PC-3 (cell line): ENCODE results near the gene CCDC82. TPM values are rescaled to one million over a fixed set of nuclear protein-coding genes. Genes with fewer than 3 reads are reported as not detected.
A peak's percentile ranks its signal among the peaks of the same experiment; 100 is the strongest.
"Not testable (repeated sequence)": the region's sequence is repeated elsewhere in the genome, so short reads cannot be mapped to it uniquely, and the experiment has no call there.

Experiments
- ATAC-seq: fragments of 200-7000 bp; cut with Tn5 transposase; 2 replicates; pipeline ENCODE4 v1.9.1; 2020; ENCODE audit warnings: mild to moderate bottlenecking, moderate library complexity
- Bru-seq: library from RNA; stranded (reverse); fragments of 400-500 nt; gene quantifications from one replicate; lab custom pipeline; 2021; lab: Mats Ljungman, UMichigan
- BruChase-seq, 2 experiments: library from RNA; stranded (reverse); fragments of 400-500 nt; gene quantifications; one replicate each; lab custom pipeline; 2021; lab: Mats Ljungman, UMichigan
- BruUV-seq: library from RNA; stranded (reverse); fragments of 400-500 nt; replicated peaks from 2 replicates; lab custom pipeline; 2021; lab: Mats Ljungman, UMichigan
- CTCF ChIA-PET: fragments of 300-600 bp; sonication (Branson Sonifier 250); formaldehyde crosslinking; loops from one replicate; lab custom pipeline; 2022; ENCODE audit warnings: antibody characterized with exemption; lab: Charles Lee
- POLR2A ChIA-PET: fragments of 300-600 bp; sonication (Branson Sonifier 250); formaldehyde crosslinking; loops from one replicate; lab custom pipeline; 2022; ENCODE audit warnings: antibody characterized with exemption; ENCODE audit not compliant: unreplicated experiment; lab: Charles Lee
- DNase-seq: peaks from one replicate; pipeline ENCODE4 v3.0.0-alpha.2; 2015
- H2AFZ ChIP-seq: fragments of 300-600 bp; sonication (generic); 2 replicates; pipeline ENCODE4 v1.6.0; 2016; ENCODE audit warnings: antibody characterized with exemption, low read length
- H3F3A ChIP-seq: fragments of 300-600 bp; sonication (generic); one replicate; pipeline ENCODE4 v1.6.0; 2017; ENCODE audit warnings: antibody characterized with exemption, low read length, control low read depth, mild to moderate bottlenecking; ENCODE audit not compliant: unreplicated experiment
- H3K27ac ChIP-seq: fragments of 300-600 bp; sonication (generic); 2 replicates; pipeline ENCODE4 v1.5.1; 2016; ENCODE audit warnings: mild to moderate bottlenecking, low read length
- H3K27me3 ChIP-seq: fragments of 300-600 bp; sonication (generic); 2 replicates; pipeline ENCODE4 v1.6.1; 2016; ENCODE audit warnings: low read length, mixed read lengths
- H3K36me3 ChIP-seq: fragments of 300-600 bp; sonication (generic); 2 replicates; pipeline ENCODE4 v1.6.1; 2016; ENCODE audit warnings: low read depth, mixed run types, low read length, mixed read lengths
- H3K4me1 ChIP-seq: fragments of 300-600 bp; sonication (generic); 2 replicates; pipeline ENCODE4 v1.5.1; 2016; ENCODE audit warnings: low read length; ENCODE audit not compliant: insufficient read depth
- H3K4me2 ChIP-seq: fragments of 300-600 bp; sonication (generic); 2 replicates; pipeline ENCODE4 v1.6.0; 2016; ENCODE audit warnings: low read length
- H3K4me3 ChIP-seq: fragments of 300-600 bp; sonication (generic); 2 replicates; pipeline ENCODE4 v1.5.1; 2016; ENCODE audit warnings: mild to moderate bottlenecking, low read length, mixed read lengths
- H3K79me2 ChIP-seq: fragments of 300-600 bp; sonication (generic); 2 replicates; pipeline ENCODE4 v1.6.1; 2017; ENCODE audit warnings: low read length, mixed read lengths
- H3K9ac ChIP-seq: fragments of 300-600 bp; sonication (generic); 2 replicates; pipeline ENCODE4 v1.6.0; 2016; ENCODE audit warnings: mild to moderate bottlenecking, low read length
- H3K9me2 ChIP-seq: fragments of 300-600 bp; sonication (generic); replicated peaks from 2 replicates; pipeline ENCODE4 v1.6.1; 2016; ENCODE audit warnings: mixed run types, low read length, mixed read lengths
- H3K9me3 ChIP-seq: fragments of 300-600 bp; sonication (generic); 2 replicates; pipeline ENCODE4 v1.6.1; 2016; ENCODE audit warnings: low read length, mixed read lengths
- H4K20me1 ChIP-seq: fragments of 300-600 bp; sonication (generic); 2 replicates; pipeline ENCODE4 v1.6.1; 2016; ENCODE audit warnings: low read length, mixed read lengths
- EZH2 ChIP-seq: fragments of 300-600 bp; sonication (generic); IDR thresholded peaks from one replicate; pipeline ENCODE4 v1.6.1; 2017; ENCODE audit warnings: antibody characterized with exemption, mild to moderate bottlenecking, low read length; ENCODE audit not compliant: unreplicated experiment
- EZH2phosphoT487 ChIP-seq: fragments of 300-600 bp; sonication (generic); IDR thresholded peaks from 2 replicates; pipeline ENCODE4 v1.6.1; 2018; ENCODE audit warnings: mild to moderate bottlenecking, antibody characterized with exemption, low read length, borderline replicate concordance
- intact Hi-C: fragments of 100-400 bp; cut with micrococcal nuclease; formaldehyde crosslinking; loops from 2 replicates; pipeline ENCODE4 v1.9.0; 2023
- long read RNA-seq: library from polyadenylated mRNA; unstranded; transcript quantifications from one replicate; pipeline ENCODE4 v2.0.0, GENCODE V29; 2021; ENCODE audit not compliant: unreplicated experiment
- total RNA-seq: library from RNA; depleted of rRNA; stranded (reverse); fragments of >200 nt; gene quantifications from 2 replicates; pipeline ENCODE4 v1.2.3, GENCODE V29; 2014; rRNA removed
- TF ChIP-seq, protein P1 (sequence below): fragments of 300-600 bp; sonication (generic); conservative IDR thresholded peaks from 2 replicates; pipeline ENCODE4 v1.5.1; 2017; ENCODE audit warnings: antibody characterized with exemption, low read depth, mild to moderate bottlenecking, low read length

Gene CCDC82
- 13.5 and 14.5 TPM in 2 replicates for total RNA-seq
- percentile 71 among the genes with signal in this experiment for Bru-seq, nascent RNA
- BruChase-seq, experiment 1, labeled RNA remaining after a 6-hour chase = percentile 70 among the genes with signal in this experiment
- percentile 71 among the genes with signal in this experiment for BruChase-seq, experiment 2, labeled RNA remaining after a 2-hour chase
- long read RNA-seq, full-length matches to known transcripts = 30 of 52 reads
- long read RNA-seq, partial matches to known transcripts = 5 of 52 reads
- long read RNA-seq, other reads (novel, unspliced or antisense) = 17 of 52 reads

DNA sequence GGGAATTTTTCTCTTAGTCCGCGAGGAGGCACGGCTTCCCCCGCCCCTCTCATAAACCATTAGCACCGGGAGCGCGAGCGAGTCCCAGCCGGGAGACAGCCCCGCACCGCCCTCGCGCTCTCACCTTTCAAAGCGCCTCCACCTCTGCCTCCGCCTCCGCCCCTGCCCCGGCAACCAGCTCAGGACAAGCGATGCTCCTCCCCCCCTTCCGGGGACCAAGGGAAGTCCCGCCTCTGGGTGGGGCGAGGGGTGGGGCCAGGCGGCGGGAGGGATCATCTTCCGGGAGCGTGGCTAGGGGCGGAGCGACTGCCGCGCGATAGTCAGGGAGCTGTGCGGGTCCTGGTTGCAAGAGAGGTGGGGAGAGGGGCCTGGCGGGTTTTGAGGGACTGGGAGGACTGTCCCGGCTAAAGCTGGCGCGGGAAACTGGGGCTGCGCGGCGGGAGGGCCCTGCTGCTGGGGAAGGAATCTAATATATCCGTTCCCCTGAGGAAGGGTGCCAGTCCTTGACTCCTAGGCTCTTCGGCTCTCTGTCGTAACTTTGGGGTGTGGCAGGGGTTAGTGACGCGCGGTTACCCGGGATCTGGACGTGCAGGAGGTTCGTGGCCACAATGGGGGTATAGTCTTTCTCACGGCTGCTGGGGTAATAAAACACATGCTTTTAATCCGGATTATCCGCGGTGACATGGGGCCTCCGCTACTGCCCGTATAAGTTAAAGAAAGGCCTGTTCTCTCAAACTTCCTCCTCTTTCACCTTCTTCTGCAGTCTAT is at the start of gene CCDC82, which contains the start of gene JRKL:
CCDC82 (minus strand) TSS at position 193 of the 768 bp plus-strand sequence. CDS start 5,165 bp downstream, outside the sequence.
JRKL (plus strand) TSS at position 294 of the 768 bp plus-strand sequence. CDS start 637 bp downstream, outside the sequence.
- Histone ChIP-seq H2AFZ (peak within 1 kb of the TSS; percentile 90), H3F3A (peaks cover 3% of the 10 kb centered on the region), H3K27ac (peak within 1 kb of the TSS; percentile 56), H3K4me3 (peak within 1 kb of the TSS; percentile 89), H3K27me3 (no peaks in the 10 kb centered on the region), H3K9me3 (no peaks in the 10 kb centered on the region), H3K9me2 (no peaks in the 10 kb centered on the region), H4K20me1 (no peaks in the 10 kb centered on the region), H3K36me3 (no peaks in the 10 kb centered on the region), H3K4me2 (peak within 1 kb of the TSS; percentile 92), H3K4me1 (peaks cover 45% of the 10 kb centered on the region), H3K79me2 (peaks cover 61% of the 10 kb centered on the region), H3K9ac (peak within 1 kb of the TSS; percentile 86)
- peak; percentile 91 for ATAC-seq
- CTCF ChIA-PET = interaction anchor here (0.5 to 1.6 kb wide), 10 partner anchors 29 to 568 kb away, joined by 3 to 11 read pairs (median 4); partner anchors contain the start of gene MAML2
- intact Hi-C loops = loop anchor here (1.0 to 5.0 kb wide), 6 partner anchors 47 to 600 kb away; partner anchors contain the start of genes CEP57 and MAML2
- POLR2A ChIA-PET = interaction anchor here (0.5 to 1.2 kb wide), 15 partner anchors 10 to 1323 kb away, joined by 3 to 31 read pairs (median 6); partner anchors contain the start of gene MAML2
- TF ChIP-seq EZH2phosphoT487 (no peak), EZH2 (no peak)
- TF ChIP-seq, protein P1, sequence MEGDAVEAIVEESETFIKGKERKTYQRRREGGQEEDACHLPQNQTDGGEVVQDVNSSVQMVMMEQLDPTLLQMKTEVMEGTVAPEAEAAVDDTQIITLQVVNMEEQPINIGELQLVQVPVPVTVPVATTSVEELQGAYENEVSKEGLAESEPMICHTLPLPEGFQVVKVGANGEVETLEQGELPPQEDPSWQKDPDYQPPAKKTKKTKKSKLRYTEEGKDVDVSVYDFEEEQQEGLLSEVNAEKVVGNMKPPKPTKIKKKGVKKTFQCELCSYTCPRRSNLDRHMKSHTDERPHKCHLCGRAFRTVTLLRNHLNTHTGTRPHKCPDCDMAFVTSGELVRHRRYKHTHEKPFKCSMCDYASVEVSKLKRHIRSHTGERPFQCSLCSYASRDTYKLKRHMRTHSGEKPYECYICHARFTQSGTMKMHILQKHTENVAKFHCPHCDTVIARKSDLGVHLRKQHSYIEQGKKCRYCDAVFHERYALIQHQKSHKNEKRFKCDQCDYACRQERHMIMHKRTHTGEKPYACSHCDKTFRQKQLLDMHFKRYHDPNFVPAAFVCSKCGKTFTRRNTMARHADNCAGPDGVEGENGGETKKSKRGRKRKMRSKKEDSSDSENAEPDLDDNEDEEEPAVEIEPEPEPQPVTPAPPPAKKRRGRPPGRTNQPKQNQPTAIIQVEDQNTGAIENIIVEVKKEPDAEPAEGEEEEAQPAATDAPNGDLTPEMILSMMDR = no peak
- peak; percentile 99 for DNase-seq
- no TSS peak for BruUV-seq

DNA sequence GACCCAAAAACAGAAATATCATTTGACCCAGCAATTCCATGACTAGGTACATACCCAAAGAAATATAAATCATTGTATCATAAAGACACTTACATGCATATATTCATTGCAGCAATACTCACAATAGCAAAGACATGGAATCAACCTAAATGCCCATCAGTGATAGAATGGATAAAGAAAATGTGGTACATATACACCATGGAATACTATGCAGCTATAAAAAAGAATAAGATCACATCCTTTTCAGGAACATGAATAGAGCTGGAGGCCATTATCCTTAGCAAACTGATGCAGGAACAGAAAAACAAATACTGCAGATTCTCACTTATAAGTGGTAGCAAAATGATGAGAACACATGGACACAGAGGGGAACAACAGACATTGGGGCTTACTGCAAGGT is 42.9 kb upstream of the CCDC82 start:
- CTCF ChIA-PET, intact Hi-C loops, DNase-seq, H3K4me3 ChIP-seq, ATAC-seq, H3K9me2 ChIP-seq, H3K4me1 ChIP-seq, H3K79me2 ChIP-seq, H2AFZ ChIP-seq, POLR2A ChIA-PET, H3K36me3 ChIP-seq, H3K27ac ChIP-seq, H3K4me2 ChIP-seq, H3F3A ChIP-seq, BruUV-seq, H3K9me3 ChIP-seq, H4K20me1 ChIP-seq, H3K9ac ChIP-seq: not testable (repeated sequence)
- peaks cover 62% of the 10 kb centered on the region for H3K27me3 ChIP-seq

DNA sequence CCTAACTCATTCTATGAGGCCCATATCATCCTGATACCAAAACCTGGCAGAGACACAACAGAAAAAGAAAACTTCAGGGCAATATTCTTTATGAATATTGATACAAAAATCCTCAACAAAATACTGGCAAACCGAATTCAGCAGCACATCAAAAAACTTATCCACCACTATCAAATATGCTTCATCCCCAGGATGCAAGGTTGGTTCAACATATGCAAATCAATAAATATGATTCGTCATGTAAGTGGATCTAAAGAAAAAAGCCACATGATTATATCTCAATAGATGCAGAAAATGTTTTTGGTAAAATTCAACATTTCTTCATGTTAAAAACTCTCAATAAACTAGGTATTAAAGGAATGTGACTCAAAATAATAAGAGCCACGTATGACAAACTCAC is 41.0 kb upstream of the CCDC82 start:
- ATAC-seq (no peak), DNase-seq (no peak)
- Histone ChIP-seq H3K4me1 (0 out of 2 replicates have a peak, but pooled peaks cover 3% of the 10 kb centered on the region), H3K36me3 (no peaks in the 10 kb centered on the region), H3K27ac (no peak overlapping the region), H3F3A (no peaks in the 10 kb centered on the region), H3K4me2 (no peak overlapping the region), H3K9me2 (no peaks in the 10 kb centered on the region), H3K9me3 (no peaks in the 10 kb centered on the region), H4K20me1 (no peaks in the 10 kb centered on the region), H2AFZ (no peak overlapping the region), H3K79me2 (no peaks in the 10 kb centered on the region), H3K4me3 (no peak overlapping the region), H3K9ac (no peak overlapping the region), H3K27me3 (peaks cover 42% of the 10 kb centered on the region)
- POLR2A ChIA-PET = no interaction called here
- TF ChIP-seq, protein P1 = no peak
- no peak for TF ChIP-seq EZH2phosphoT487
- TF ChIP-seq EZH2 = no peak
- BruUV-seq = no TSS peak
- intact Hi-C loops = no loop called here
- CTCF ChIA-PET = no interaction called here
